Lung (tissue), 12 donors: ENCODE results near the gene LTBP1. TPM values are rescaled to one million over a fixed set of nuclear protein-coding genes. Genes with fewer than 3 reads are reported as not detected.

Experiments
- ATAC-seq: fragments of 200-7000 bp; cut with Tn5 transposase; one replicate; pipeline ENCODE4 v1.9.1; 2020; ENCODE audit warnings: moderate number of reproducible peaks; ENCODE audit not compliant: insufficient read depth, low FRiP score
- DNase-seq, 3 donors: peaks; one replicate each; pipeline ENCODE4 v3.0.0-alpha.2; 2013 to 2017
- H3K27ac ChIP-seq, 2 donors: one replicate each; pipeline ENCODE4 v1.5.1; 2013; ENCODE audit warnings: mild to moderate bottlenecking in 2 of 2, moderate library complexity in 2 of 2, control low read depth in 1 of 2, inconsistent platforms in 1 of 2, low read depth in 1 of 2, low read length in 1 of 2
- H3K27me3 ChIP-seq, 3 donors: one replicate each; pipeline ENCODE4 v1.5.1; 2013; ENCODE audit warnings: low read length in 2 of 3; ENCODE audit not compliant: control insufficient read depth in 3 of 3, insufficient read depth in 3 of 3
- H3K36me3 ChIP-seq, 4 donors: one replicate each; pipeline ENCODE4 v1.5.1; 2013; ENCODE audit warnings: low read length in 4 of 4, mild to moderate bottlenecking in 1 of 4, moderate library complexity in 1 of 4; ENCODE audit not compliant: control insufficient read depth in 4 of 4, insufficient read depth in 4 of 4
- H3K4me1 ChIP-seq, 5 donors: one replicate each; pipeline ENCODE4 v1.5.1; 2013; ENCODE audit warnings: low read length in 5 of 5, mild to moderate bottlenecking in 2 of 5, moderate library complexity in 1 of 5; ENCODE audit not compliant: control insufficient read depth in 5 of 5, insufficient read depth in 5 of 5
- H3K4me3 ChIP-seq: one replicate; pipeline ENCODE4 v1.5.1; 2013; ENCODE audit warnings: mild to moderate bottlenecking, control low read depth, moderate library complexity
- H3K9ac ChIP-seq, 2 donors: one replicate each; pipeline ENCODE4 v1.5.1; 2013; ENCODE audit warnings: low read length in 2 of 2, control low read depth in 1 of 2; ENCODE audit not compliant: insufficient read depth in 1 of 2
- H3K9me3 ChIP-seq, 4 donors: one replicate each; pipeline ENCODE4 v1.5.1; 2013; ENCODE audit warnings: low read length in 3 of 4, mild to moderate bottlenecking in 1 of 4, moderate library complexity in 1 of 4; ENCODE audit not compliant: control insufficient read depth in 4 of 4, insufficient read depth in 3 of 4
- CTCF ChIP-seq: IDR thresholded peaks from 2 replicates; pipeline ENCODE4 v1.5.1; 2012; ENCODE audit warnings: mild to moderate bottlenecking; ENCODE audit errors: control extremely low read depth, extremely low read depth
- WGBS, 2 donors: extraction: QIAGEN DNeasy Blood & Tissue Kit; methylation state at CpG; one replicate each; pipeline ENCODE4 v1.1.7; 2013; 5-methylcytosine and 5-hydroxymethylcytosine counted together
- polyA plus RNA-seq, 2 donors: library from polyadenylated mRNA; stranded (reverse); fragments of 200-250 nt; gene quantifications; one replicate each; pipeline ENCODE4 v1.2.1, GENCODE V29; 2013
- total RNA-seq, 2 donors: library from RNA; depleted of rRNA in 1 of 2; stranded (reverse); fragments of >200 nt in 1 of 2; gene quantifications; one replicate each; pipeline ENCODE4 v1.2.1, GENCODE V29; 2014 to 2021
- donor health status: control.
- donor health status: control.
- donor health status: Bipolar disorder and iron deficiency.
- donor health status: healthy.
- donor health status: DM: yes; HTN: yes; CAD: no.

Gene LTBP1
- total and polyA plus RNA-seq, 4 donors = 8.8 to 57.4 (median 28.6) TPM

- Histone ChIP-seq H3K27ac (peak overlapping the region in 1 of 2 donors; percentile 86), H3K9me3 (no peaks in the 10 kb centered on the region), H3K4me1 (peaks cover 6 to 59% (median 13%) of the 10 kb centered on the region in 5 donors), H3K9ac (peak overlapping the region in 1 of 2 donors; percentile 94), H3K4me3 (no peak overlapping the region), H3K36me3 (no peaks in the 10 kb centered on the region), H3K27me3 (no peaks in the 10 kb centered on the region)
- peak in 1 of 3 donors; percentile 45 for DNase-seq
- ATAC-seq = no peak
- TF ChIP-seq CTCF = no peak
- WGBS, 2 donors = 45 to 51% methylated on average over 4 of the region's 4 CpGs
Observed at GRCh38 chr2:33136056-33136455, 189.3 kb downstream of the LTBP1 start.

- Histone ChIP-seq H3K4me3 (no peak overlapping the region), H3K9me3 (no peaks in the 10 kb centered on the region), H3K36me3 (no peaks in the 10 kb centered on the region), H3K27me3 (no peaks in the 10 kb centered on the region), H3K27ac (peak overlapping the region in 1 of 2 donors; percentile 86), H3K4me1 (peaks cover 6 to 59% (median 13%) of the 10 kb centered on the region in 5 donors), H3K9ac (peak overlapping the region in 1 of 2 donors; percentile 8)
- DNase-seq (peak in 2 of 3 donors; percentile 78 to 79), ATAC-seq (no peak)
- TF ChIP-seq CTCF = no peak
- 12 to 41% methylated on average over 1 of the region's 1 CpG for WGBS, 2 donors
Observed at GRCh38 chr2:33136566-33136965, 189.8 kb downstream of the LTBP1 start.

GRCh38 chr2:33137331-33137730, 190.6 kb downstream of the LTBP1 start:
- Histone ChIP-seq H3K4me1 (peaks cover 7 to 52% (median 13%) of the 10 kb centered on the region in 5 donors), H3K4me3 (no peak overlapping the region), H3K9ac (no peak overlapping the region), H3K36me3 (no peaks in the 10 kb centered on the region), H3K9me3 (no peaks in the 10 kb centered on the region), H3K27me3 (no peaks in the 10 kb centered on the region), H3K27ac (peak overlapping the region in 1 of 2 donors; percentile 25)
- no peak for TF ChIP-seq CTCF
- ATAC-seq (no peak), DNase-seq (no peak)
- 51 to 58% methylated on average over 1 of the region's 1 CpG for WGBS, 2 donors

GRCh38 chr2:33139949-33140348, 193.2 kb downstream of the LTBP1 start:
- 89% methylated on average over 4 of the region's 4 CpGs for WGBS, 2 donors
- H3K27ac ChIP-seq = no peak overlapping the region
- H3K9me3 ChIP-seq = no peaks in the 10 kb centered on the region
- H3K9ac ChIP-seq = no peak overlapping the region
- ATAC-seq = no peak
- H3K27me3 ChIP-seq = no peaks in the 10 kb centered on the region
- TF ChIP-seq CTCF = no peak
- DNase-seq = no peak
- H3K4me1 ChIP-seq = peaks cover 4 to 44% (median 22%) of the 10 kb centered on the region in 5 donors
- H3K4me3 ChIP-seq = no peak overlapping the region
- no peaks in the 10 kb centered on the region for H3K36me3 ChIP-seq
